Suppressor macrophage treated with lipopolysaccharide for 1 hour (primary cell): ENCODE data around the gene BRINP2.
A peak's percentile ranks its signal among the peaks of the same experiment; 100 is the strongest.

Experiments used
- DNase-seq, 3 donors: peaks; one replicate each; pipeline ENCODE4 v3.0.0-alpha.2; 2020 to 2022

Gene BRINP2

GRCh38 chr1:177171536-177172123 is 872 bp downstream of the BRINP2 start:
- DNase-seq, result no peak

- no peak for DNase-seq
Observed at GRCh38 chr1:177172272-177172671, 1.5 kb downstream of the BRINP2 start.

GRCh38 chr1:177172866-177173265 is 2.1 kb downstream of the BRINP2 start:
- DNase-seq, result no peak

- no peak for DNase-seq
Observed at GRCh38 chr1:177173976-177174375, 3.2 kb downstream of the BRINP2 start.

GRCh38 chr1:177174921-177175634 is 4.3 kb downstream of the BRINP2 start:
- no peak for DNase-seq

- DNase-seq, result no peak
Observed at GRCh38 chr1:177181280-177181630, 10.5 kb downstream of the BRINP2 start.

- DNase-seq, result peak; percentile 47 to 66 (median 48)
Observed at GRCh38 chr1:177181631-177182291, 11.0 kb downstream of the BRINP2 start.

- DNase-seq, result no peak
Observed at GRCh38 chr1:177183836-177184235, 13.1 kb downstream of the BRINP2 start.

GRCh38 chr1:177185209-177185608 is 14.5 kb downstream of the BRINP2 start:
- DNase-seq, result peak in 2 of 3 donors; percentile 3 to 10

- no peak for DNase-seq
Observed at GRCh38 chr1:177186639-177187038, 15.9 kb downstream of the BRINP2 start.

GRCh38 chr1:177190308-177190970 is 19.7 kb downstream of the BRINP2 start:
- DNase-seq, result peak in 1 of 3 donors; percentile 8

GRCh38 chr1:177198243-177198642 is 27.5 kb downstream of the BRINP2 start:
- no peak for DNase-seq

- DNase-seq, result no peak
Observed at GRCh38 chr1:177200290-177200689, 29.5 kb downstream of the BRINP2 start.

- DNase-seq, result no peak
Observed at GRCh38 chr1:177206831-177207355, 36.1 kb downstream of the BRINP2 start.

- DNase-seq, result no peak
Observed at GRCh38 chr1:177208920-177209319, 38.2 kb downstream of the BRINP2 start.

- no peak for DNase-seq
Observed at GRCh38 chr1:177209357-177209756, 38.6 kb downstream of the BRINP2 start.

- DNase-seq, result no peak
Observed at GRCh38 chr1:177210071-177210470, 39.3 kb downstream of the BRINP2 start.

- DNase-seq, result no peak
Observed at GRCh38 chr1:177211231-177211630, 40.5 kb downstream of the BRINP2 start.

GRCh38 chr1:177216587-177217202 is 45.9 kb downstream of the BRINP2 start:
- DNase-seq, result no peak

GRCh38 chr1:177219554-177220458 is 49.0 kb downstream of the BRINP2 start:
- DNase-seq, result no peak

- DNase-seq, result no peak
Observed at GRCh38 chr1:177223359-177223758, 52.6 kb downstream of the BRINP2 start.
